ENCODE measurements around the gene NDUFA7.
A peak's percentile ranks its signal among the peaks of the same experiment; 100 is the strongest.

DNA sequence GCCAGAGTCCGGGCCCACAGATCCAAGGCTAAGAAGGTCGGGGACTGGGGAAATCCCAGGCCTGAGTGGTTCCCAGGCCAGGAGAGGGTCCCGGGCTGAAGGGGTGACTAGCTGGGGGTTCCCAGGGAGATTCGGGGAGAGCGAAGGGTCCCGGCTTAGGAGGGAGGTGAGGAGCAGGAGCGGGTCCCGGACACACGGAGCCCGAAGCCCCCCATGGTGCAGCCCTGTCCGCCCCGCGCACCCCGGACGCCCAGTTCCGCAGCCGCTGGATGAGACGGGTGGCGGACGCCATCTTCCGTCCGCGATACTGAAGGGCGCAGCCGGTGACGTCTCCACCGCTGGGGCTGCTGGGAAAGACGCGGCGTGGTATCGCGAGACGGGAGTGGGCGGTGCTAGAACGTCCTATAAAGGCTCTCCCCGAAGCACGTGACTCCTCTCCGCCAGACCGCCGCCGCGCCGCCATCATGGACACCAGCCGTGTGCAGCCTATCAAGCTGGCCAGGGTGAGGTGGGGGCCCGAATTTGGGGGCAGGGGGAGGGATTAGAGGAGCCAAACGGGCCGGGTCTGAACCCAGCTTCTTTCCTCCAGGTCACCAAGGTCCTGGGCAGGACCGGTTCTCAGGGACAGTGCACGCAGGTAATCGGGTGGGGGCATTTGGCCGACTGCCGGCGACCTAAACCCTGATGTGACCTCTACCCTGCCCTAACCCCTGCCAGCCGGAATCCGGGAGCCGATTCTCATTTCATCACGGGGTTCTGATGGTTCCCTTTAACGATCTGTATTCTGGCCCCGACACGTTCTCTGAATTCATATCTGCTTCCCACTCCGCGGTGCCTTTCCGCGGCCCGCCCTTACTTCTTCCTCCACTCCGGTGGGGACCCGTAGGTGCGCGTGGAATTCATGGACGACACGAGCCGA is at the start of gene NDUFA7, which contains the start of gene RPS28:
- TF ChIP-seq CTCF (IDR thresholded peaks at IDR 0.05; ENCODE audit: low read length) (peak; percentile 51), EZH2 (optimal IDR thresholded peaks at IDR 0.05; ENCODE audit: low read depth, low read length) (no peak), EZH2phosphoT487 (IDR thresholded peaks at IDR 0.05; ENCODE audit: low read length) (no peak)
